ENCODE results near the gene EIF3J. TPM values are rescaled to one million over a fixed set of nuclear protein-coding genes. Genes with fewer than 3 reads are reported as not detected.

EIF3J gene
- total RNA-seq, 1 experiment from 2014 or later: 76.1 TPM

- TF ChIP-seq, protein P1, sequence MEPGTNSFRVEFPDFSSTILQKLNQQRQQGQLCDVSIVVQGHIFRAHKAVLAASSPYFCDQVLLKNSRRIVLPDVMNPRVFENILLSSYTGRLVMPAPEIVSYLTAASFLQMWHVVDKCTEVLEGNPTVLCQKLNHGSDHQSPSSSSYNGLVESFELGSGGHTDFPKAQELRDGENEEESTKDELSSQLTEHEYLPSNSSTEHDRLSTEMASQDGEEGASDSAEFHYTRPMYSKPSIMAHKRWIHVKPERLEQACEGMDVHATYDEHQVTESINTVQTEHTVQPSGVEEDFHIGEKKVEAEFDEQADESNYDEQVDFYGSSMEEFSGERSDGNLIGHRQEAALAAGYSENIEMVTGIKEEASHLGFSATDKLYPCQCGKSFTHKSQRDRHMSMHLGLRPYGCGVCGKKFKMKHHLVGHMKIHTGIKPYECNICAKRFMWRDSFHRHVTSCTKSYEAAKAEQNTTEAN (CRISPR knock-in tag; IDR thresholded peaks at IDR 0.05): no peak
- TF ChIP-seq ZNF317 (CRISPR knock-in tag; IDR thresholded peaks at IDR 0.05; ENCODE audit: borderline replicate concordance, low read depth): no peak
- TF ChIP-seq EMX1 (CRISPR knock-in tag; IDR thresholded peaks at IDR 0.05): no peak
- no peak for TF ChIP-seq JUN (CRISPR knock-in tag; IDR thresholded peaks at IDR 0.05)
- no peak for TF ChIP-seq ERG (CRISPR knock-in tag; IDR thresholded peaks at IDR 0.05)
- no peak for TF ChIP-seq NFATC4 (CRISPR knock-in tag; IDR thresholded peaks at IDR 0.05)
- no peak for TF ChIP-seq ATF2 (CRISPR knock-in tag; IDR thresholded peaks at IDR 0.05; ENCODE audit: borderline replicate concordance, low read depth)
- TF ChIP-seq RORB (CRISPR knock-in tag; IDR thresholded peaks at IDR 0.05): no peak
- TF ChIP-seq, protein P2, sequence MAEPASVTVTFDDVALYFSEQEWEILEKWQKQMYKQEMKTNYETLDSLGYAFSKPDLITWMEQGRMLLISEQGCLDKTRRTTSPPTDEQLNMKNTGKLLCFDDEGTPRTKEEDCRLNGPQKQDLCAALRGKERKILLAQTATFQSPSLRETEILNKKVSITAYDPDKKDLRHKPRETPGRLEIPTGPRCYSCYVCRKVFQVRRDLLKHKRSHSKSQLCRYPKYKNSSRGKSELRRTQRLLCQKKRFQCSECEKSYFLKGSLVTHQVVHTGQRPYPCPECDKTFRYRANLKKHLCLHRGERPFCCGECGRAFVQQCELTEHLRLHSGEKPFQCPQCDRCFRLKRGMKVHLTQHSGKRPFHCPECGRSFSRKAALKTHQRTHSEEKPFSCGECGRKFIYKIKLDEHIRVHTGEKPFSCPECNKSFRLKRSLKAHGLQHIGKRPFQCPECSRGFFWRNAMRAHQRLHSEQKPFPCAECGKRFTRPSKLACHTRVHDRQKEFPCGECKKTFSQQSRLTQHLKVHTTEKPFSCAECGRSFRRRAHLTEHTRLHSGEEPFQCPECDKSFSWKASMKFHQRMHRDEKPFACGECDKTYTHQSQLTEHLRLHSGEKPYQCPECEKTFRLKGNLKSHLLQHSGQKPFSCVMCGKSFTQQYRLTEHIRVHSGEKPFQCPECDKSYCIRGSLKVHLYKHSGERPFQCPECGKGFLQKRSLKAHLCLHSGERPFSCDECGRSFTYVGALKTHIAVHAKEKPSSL (CRISPR knock-in tag; conservative IDR thresholded peaks at IDR 0.05): no peak
- no peak for TF ChIP-seq ZNF138 (CRISPR knock-in tag; conservative IDR thresholded peaks at IDR 0.05)
- TF ChIP-seq SMAD4 (CRISPR knock-in tag; IDR thresholded peaks at IDR 0.05): no peak
- no peak for TF ChIP-seq ZNF423 (CRISPR knock-in tag; IDR thresholded peaks at IDR 0.05)
- TF ChIP-seq ZNF121 (CRISPR knock-in tag; IDR thresholded peaks at IDR 0.05): no peak
- TF ChIP-seq, protein P3, sequence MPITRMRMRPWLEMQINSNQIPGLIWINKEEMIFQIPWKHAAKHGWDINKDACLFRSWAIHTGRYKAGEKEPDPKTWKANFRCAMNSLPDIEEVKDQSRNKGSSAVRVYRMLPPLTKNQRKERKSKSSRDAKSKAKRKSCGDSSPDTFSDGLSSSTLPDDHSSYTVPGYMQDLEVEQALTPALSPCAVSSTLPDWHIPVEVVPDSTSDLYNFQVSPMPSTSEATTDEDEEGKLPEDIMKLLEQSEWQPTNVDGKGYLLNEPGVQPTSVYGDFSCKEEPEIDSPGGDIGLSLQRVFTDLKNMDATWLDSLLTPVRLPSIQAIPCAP (CRISPR knock-in tag; IDR thresholded peaks at IDR 0.05): no peak
- no peak for TF ChIP-seq SP1 (CRISPR knock-in tag; conservative IDR thresholded peaks at IDR 0.05)
- TF ChIP-seq CTCF (IDR thresholded peaks at IDR 0.05): no peak
- H3K4me3 Mint-ChIP-seq: no peak overlapping the region
- ChIA-PET CTCF (interaction anchor here (1.0 to 1.5 kb wide), 2 partner anchors 15 to 228 kb away, joined by 4 to 8 read pairs; partner anchors contain the start of gene GOLM2), POLR2A (no interaction called here)
- no peaks in the 10 kb centered on the region for H3K4me1 Mint-ChIP-seq
- H3K27ac Mint-ChIP-seq: no peak overlapping the region
- H3K9me3 Mint-ChIP-seq: no peaks in the 10 kb centered on the region
- no peak for DNase-seq (ENCODE audit: low spot score)
- peaks cover 35% of the 10 kb centered on the region for H3K36me3 Mint-ChIP-seq
- no peak for ATAC-seq
- H3K27me3 Mint-ChIP-seq (ENCODE audit: low read depth): no peaks in the 10 kb centered on the region
Measured at GRCh38 chr15:44516436-44516835, 20.5 kb upstream of the EIF3J start.

GRCh38 chr15:44519537-44519936 is 17.4 kb upstream of the EIF3J start:
- no peak for DNase-seq (ENCODE audit: low spot score)
- H3K4me3 Mint-ChIP-seq: no peak overlapping the region
- TF ChIP-seq SMAD3 (CRISPR knock-in tag; IDR thresholded peaks at IDR 0.05; ENCODE audit: borderline replicate concordance): no peak
- no peak for TF ChIP-seq SMAD4 (CRISPR knock-in tag; IDR thresholded peaks at IDR 0.05)
- no peaks in the 10 kb centered on the region for H3K27me3 Mint-ChIP-seq (ENCODE audit: low read depth)
- peaks cover 55% of the 10 kb centered on the region for H3K36me3 Mint-ChIP-seq
- POLR2A ChIA-PET: no interaction called here
- H3K9me3 Mint-ChIP-seq: no peaks in the 10 kb centered on the region
- H3K4me1 Mint-ChIP-seq: no peaks in the 10 kb centered on the region
- no peak for ATAC-seq
- H3K27ac Mint-ChIP-seq: no peak overlapping the region
- CTCF ChIA-PET: no interaction called here

Data from WTC11 (cell line).